OCI-LY3 (cell line): ENCODE results near the gene NDUFS2.
A peak's percentile ranks its signal among the peaks of the same experiment; 100 is the strongest.

Source experiments
- H2AFZ ChIP-seq: fragments of 200-600, 300-600 bp; shearing (Covaris generic); 2 replicates; pipeline ENCODE4 v1.6.0; 2014; ENCODE audit warnings: antibody characterized with exemption, low read depth, low read length
- H3K27ac ChIP-seq: fragments of 200-600, 300-600 bp; sonication (generic); 2 replicates; pipeline ENCODE4 v1.5.1; 2014; ENCODE audit warnings: mild to moderate bottlenecking, low read length, moderate library complexity, mixed read lengths
- H3K27me3 ChIP-seq: fragments of 200-600, 300-600 bp; sonication (generic); 2 replicates; pipeline ENCODE4 v1.6.1; 2014; ENCODE audit warnings: low read depth, low read length, mixed read lengths
- H3K36me3 ChIP-seq: fragments of 200-600, 300-600 bp; sonication (generic); replicated peaks from 2 replicates; pipeline ENCODE3; 2014; ENCODE audit warnings: low read depth, low read length, mixed read lengths
- H3K4me1 ChIP-seq: fragments of 300-600, 200-600 bp; sonication (generic); 2 replicates; pipeline ENCODE4 v1.6.1; 2014; ENCODE audit warnings: low read length, mixed read lengths
- H3K4me2 ChIP-seq: fragments of 200-600, 300-600 bp; sonication (generic); 2 replicates; pipeline ENCODE4 v1.6.1; 2014; ENCODE audit warnings: low read length, mixed read lengths
- H3K4me3 ChIP-seq: fragments of 300-600, 200-600 bp; sonication (generic); 2 replicates; pipeline ENCODE4 v1.5.1; 2014; ENCODE audit warnings: antibody characterized with exemption, mild to moderate bottlenecking, low read length, moderate library complexity
- H3K79me2 ChIP-seq: fragments of 300-600, 200-600 bp; shearing (Covaris generic); 2 replicates; pipeline ENCODE4 v1.6.1; 2014; ENCODE audit warnings: mild to moderate bottlenecking, low read length, mixed read lengths
- H3K9ac ChIP-seq: fragments of 300-600, 200-600 bp; shearing (Covaris generic); 2 replicates; pipeline ENCODE4 v1.6.0; 2014; ENCODE audit warnings: mild to moderate bottlenecking, low read length, moderate library complexity
- H3K9me3 ChIP-seq: fragments of 200-600, 300-600 bp; shearing (Covaris generic); 2 replicates; pipeline ENCODE4 v1.6.1; 2014; ENCODE audit warnings: low read length, mixed read lengths; ENCODE audit not compliant: insufficient read depth
- H4K20me1 ChIP-seq: fragments of 200-600, 300-600 bp; sonication (generic); 2 replicates; pipeline ENCODE4 v1.6.1; 2016; ENCODE audit warnings: low read length, mixed read lengths; ENCODE audit not compliant: insufficient read depth
- EZH2phosphoT487 ChIP-seq: fragments of 200-600 bp; shearing (Covaris generic); IDR thresholded peaks from 2 replicates; pipeline ENCODE4 v1.6.1; 2018; ENCODE audit warnings: antibody characterized with exemption, mixed run types, low read depth
- TF ChIP-seq, protein P1 (sequence below): fragments of 200-600, 300-600 bp; sonication (generic); IDR thresholded peaks from 2 replicates; pipeline ENCODE4 v1.5.1; 2014; ENCODE audit warnings: antibody characterized with exemption, low read length, low read depth

The NDUFS2 gene

DNA sequence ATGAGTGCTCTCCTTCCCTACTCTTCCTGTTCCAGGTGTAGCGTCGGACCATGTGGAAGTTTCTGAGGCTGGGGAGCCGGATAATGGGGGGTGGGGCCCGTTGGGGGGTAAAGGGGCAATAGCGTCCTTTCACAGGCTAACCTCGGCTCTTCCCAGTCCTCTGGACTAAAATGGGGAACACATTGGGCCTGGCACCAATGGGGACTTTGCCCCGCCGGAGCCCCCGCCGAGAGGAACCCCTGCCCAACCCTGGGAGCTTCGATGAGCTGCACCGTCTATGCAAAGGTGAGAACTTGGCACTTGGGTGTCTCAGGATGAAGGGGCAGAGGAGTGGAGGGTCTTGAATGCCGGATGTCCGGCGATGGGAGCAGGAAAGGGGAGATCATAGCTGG is 24.1 kb downstream of the NDUFS2 start:
- Histone ChIP-seq H3K4me3 (peak overlapping the region; percentile 95), H3K9ac (peak overlapping the region; percentile 71), H3K4me2 (peak overlapping the region; percentile 100), H3K27me3 (no peaks in the 10 kb centered on the region), H3K4me1 (peaks cover 21% of the 10 kb centered on the region), H3K9me3 (no peaks in the 10 kb centered on the region), H3K36me3 (peaks cover 7% of the 10 kb centered on the region), H3K79me2 (peaks cover 6% of the 10 kb centered on the region; the same call in 1 of the 2 replicates), H4K20me1 (no peaks in the 10 kb centered on the region), H3K27ac (peak overlapping the region; percentile 16; the same call in 1 of the 2 replicates), H2AFZ (peak overlapping the region; percentile 89; the same call in 1 of the 2 replicates)
- TF ChIP-seq, protein P1, sequence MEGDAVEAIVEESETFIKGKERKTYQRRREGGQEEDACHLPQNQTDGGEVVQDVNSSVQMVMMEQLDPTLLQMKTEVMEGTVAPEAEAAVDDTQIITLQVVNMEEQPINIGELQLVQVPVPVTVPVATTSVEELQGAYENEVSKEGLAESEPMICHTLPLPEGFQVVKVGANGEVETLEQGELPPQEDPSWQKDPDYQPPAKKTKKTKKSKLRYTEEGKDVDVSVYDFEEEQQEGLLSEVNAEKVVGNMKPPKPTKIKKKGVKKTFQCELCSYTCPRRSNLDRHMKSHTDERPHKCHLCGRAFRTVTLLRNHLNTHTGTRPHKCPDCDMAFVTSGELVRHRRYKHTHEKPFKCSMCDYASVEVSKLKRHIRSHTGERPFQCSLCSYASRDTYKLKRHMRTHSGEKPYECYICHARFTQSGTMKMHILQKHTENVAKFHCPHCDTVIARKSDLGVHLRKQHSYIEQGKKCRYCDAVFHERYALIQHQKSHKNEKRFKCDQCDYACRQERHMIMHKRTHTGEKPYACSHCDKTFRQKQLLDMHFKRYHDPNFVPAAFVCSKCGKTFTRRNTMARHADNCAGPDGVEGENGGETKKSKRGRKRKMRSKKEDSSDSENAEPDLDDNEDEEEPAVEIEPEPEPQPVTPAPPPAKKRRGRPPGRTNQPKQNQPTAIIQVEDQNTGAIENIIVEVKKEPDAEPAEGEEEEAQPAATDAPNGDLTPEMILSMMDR, result no peak
- no peak for TF ChIP-seq EZH2phosphoT487

DNA sequence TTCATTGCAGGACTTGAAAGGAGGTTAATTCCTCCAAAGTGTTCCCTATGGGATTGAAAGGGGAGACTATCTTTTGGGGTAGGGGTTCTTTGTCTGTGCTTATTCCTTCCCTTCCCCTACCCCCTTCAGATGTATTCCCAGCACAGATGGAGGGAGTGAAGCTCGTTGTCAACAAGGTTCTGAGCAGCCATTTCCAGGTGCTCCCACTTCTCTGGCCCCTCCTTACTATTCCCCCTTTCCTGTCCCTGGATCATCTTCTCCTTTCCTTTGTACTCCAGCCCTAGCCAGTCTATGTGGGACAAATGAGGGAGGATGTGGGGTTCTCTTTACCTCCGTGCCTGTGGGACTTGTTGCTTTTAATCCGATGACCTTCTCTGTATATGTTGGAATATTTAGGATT is 24.6 kb downstream of the NDUFS2 start:
- Histone ChIP-seq H2AFZ (no peak overlapping the region), H4K20me1 (no peaks in the 10 kb centered on the region), H3K4me2 (peak overlapping the region; percentile 100), H3K27me3 (no peaks in the 10 kb centered on the region), H3K9ac (peak overlapping the region; percentile 71), H3K9me3 (no peaks in the 10 kb centered on the region), H3K4me1 (peaks cover 21% of the 10 kb centered on the region), H3K27ac (no peak overlapping the region), H3K4me3 (peak overlapping the region; percentile 95), H3K36me3 (peaks cover 7% of the 10 kb centered on the region), H3K79me2 (peaks cover 6% of the 10 kb centered on the region; the same call in 1 of the 2 replicates)
- TF ChIP-seq, protein P1, result no peak
- TF ChIP-seq EZH2phosphoT487, result no peak

DNA sequence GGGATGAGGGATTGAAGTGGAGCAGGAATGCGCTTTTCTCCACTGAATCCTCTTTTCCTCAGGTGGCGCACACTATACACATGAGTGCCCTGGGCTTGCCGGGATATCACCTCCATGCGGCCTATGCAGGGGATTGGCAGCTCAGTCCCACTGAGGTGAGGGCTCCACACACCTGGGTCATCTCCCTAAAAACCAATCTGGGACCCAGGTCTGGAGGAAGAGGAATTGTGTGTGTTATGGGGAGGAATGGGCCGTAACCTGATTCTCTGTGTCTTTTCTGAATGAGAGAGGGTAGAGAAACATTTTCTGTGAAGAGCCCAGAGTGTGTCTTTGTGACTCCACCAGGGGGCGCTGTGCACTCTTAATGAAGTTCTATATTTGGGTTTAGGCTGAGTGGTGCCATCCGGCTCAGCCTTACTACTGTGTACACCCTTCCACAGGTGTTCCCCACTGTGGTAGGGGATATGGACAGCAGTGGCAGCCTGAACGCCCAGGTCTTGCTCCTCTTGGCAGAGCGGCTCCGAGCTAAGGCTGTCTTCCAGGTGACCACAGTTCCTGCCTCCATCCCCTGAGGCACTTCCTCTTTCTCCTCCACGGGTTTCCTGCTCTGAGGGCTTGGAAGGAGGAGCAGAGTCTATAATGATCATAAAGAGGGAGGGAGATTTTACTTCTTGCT is 25.2 kb downstream of the NDUFS2 start:
- peak overlapping the region; percentile 95 for H3K4me3 ChIP-seq
- peak overlapping the region; percentile 33 for H3K9ac ChIP-seq
- TF ChIP-seq, protein P1, result peak; percentile 98
- no peak for TF ChIP-seq EZH2phosphoT487
- no peaks in the 10 kb centered on the region for H3K27me3 ChIP-seq
- H2AFZ ChIP-seq, result peak overlapping the region; percentile 57; the same call in 1 of the 2 replicates
- no peaks in the 10 kb centered on the region for H4K20me1 ChIP-seq
- peaks cover 21% of the 10 kb centered on the region for H3K4me1 ChIP-seq
- H3K79me2 ChIP-seq, result peaks cover 6% of the 10 kb centered on the region; the same call in 1 of the 2 replicates
- H3K4me2 ChIP-seq, result peak overlapping the region; percentile 100
- no peaks in the 10 kb centered on the region for H3K9me3 ChIP-seq
- H3K36me3 ChIP-seq, result peaks cover 7% of the 10 kb centered on the region
- H3K27ac ChIP-seq, result 0 out of 2 replicates have a peak overlapping the region, but pooled peaks have one; percentile 0

DNA sequence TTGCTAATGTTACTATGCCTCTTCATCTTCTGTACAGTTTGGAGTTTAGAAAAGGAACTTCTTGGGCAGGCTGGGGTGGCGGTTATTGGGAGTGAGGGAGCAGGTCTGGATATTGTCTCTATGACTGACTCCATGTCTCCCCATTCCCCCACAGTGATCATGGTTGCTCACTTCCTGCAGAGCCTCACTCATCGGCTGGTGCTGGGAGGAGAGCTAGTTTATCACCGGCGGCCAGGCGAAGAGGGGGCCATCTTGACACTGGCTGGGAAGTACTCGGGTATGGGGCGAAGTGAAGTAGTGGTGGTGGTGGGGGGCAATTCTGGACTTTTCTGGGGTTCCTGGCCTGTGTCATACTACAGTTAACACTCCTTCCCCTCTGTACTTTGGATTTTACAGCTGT is 25.9 kb downstream of the NDUFS2 start:
- Histone ChIP-seq H3K79me2 (peaks cover 6% of the 10 kb centered on the region; the same call in 1 of the 2 replicates), H3K36me3 (peaks cover 7% of the 10 kb centered on the region), H3K4me3 (no peak overlapping the region), H3K4me1 (peaks cover 21% of the 10 kb centered on the region), H3K4me2 (peak overlapping the region; percentile 100), H4K20me1 (no peaks in the 10 kb centered on the region), H3K27ac (no peak overlapping the region), H2AFZ (no peak overlapping the region), H3K27me3 (no peaks in the 10 kb centered on the region), H3K9me3 (no peaks in the 10 kb centered on the region), H3K9ac (peak overlapping the region; percentile 33; the same call in 1 of the 2 replicates)
- TF ChIP-seq, protein P1, result no peak
